ENCODE measurements around the gene RAD52.
A peak's percentile ranks its signal among the peaks of the same experiment; 100 is the strongest.

The RAD52 gene

GRCh38 chr12:979349-979748 lies 29.9 kb upstream of the RAD52 start:
- H3K27me3 Mint-ChIP-seq (ENCODE audit: low read depth), result no peaks in the 10 kb centered on the region
- peaks cover 3% of the 10 kb centered on the region for H3K4me1 Mint-ChIP-seq (ENCODE audit: low read depth)
- no peaks in the 10 kb centered on the region for H3K9me3 Mint-ChIP-seq
- no peak overlapping the region for H3K27ac Mint-ChIP-seq
- H3K4me3 Mint-ChIP-seq, result no peak overlapping the region
- H3K36me3 Mint-ChIP-seq (ENCODE audit: low read depth), result no peaks in the 10 kb centered on the region

GRCh38 chr12:977156-977555 lies 27.7 kb upstream of the RAD52 start:
- Mint-ChIP-seq H3K27ac (no peak overlapping the region), H3K36me3 (ENCODE audit: low read depth) (no peaks in the 10 kb centered on the region), H3K27me3 (ENCODE audit: low read depth) (no peaks in the 10 kb centered on the region), H3K4me1 (ENCODE audit: low read depth) (peaks cover 3% of the 10 kb centered on the region), H3K4me3 (no peak overlapping the region), H3K9me3 (no peaks in the 10 kb centered on the region)

GRCh38 chr12:976644-977043 lies 27.1 kb upstream of the RAD52 start:
- H3K36me3 Mint-ChIP-seq (ENCODE audit: low read depth), result no peaks in the 10 kb centered on the region
- no peak overlapping the region for H3K27ac Mint-ChIP-seq
- no peaks in the 10 kb centered on the region for H3K9me3 Mint-ChIP-seq
- H3K4me1 Mint-ChIP-seq (ENCODE audit: low read depth), result peaks cover 3% of the 10 kb centered on the region
- H3K4me3 Mint-ChIP-seq, result no peak overlapping the region
- H3K27me3 Mint-ChIP-seq (ENCODE audit: low read depth), result no peaks in the 10 kb centered on the region

- no peaks in the 10 kb centered on the region for H3K27me3 Mint-ChIP-seq (ENCODE audit: low read depth)
- no peak overlapping the region for H3K27ac Mint-ChIP-seq
- H3K36me3 Mint-ChIP-seq (ENCODE audit: low read depth), result no peaks in the 10 kb centered on the region
- H3K9me3 Mint-ChIP-seq, result no peaks in the 10 kb centered on the region
- H3K4me1 Mint-ChIP-seq (ENCODE audit: low read depth), result no peaks in the 10 kb centered on the region
- no peak overlapping the region for H3K4me3 Mint-ChIP-seq
Measured at GRCh38 chr12:974271-974862, 24.9 kb upstream of the RAD52 start.

GRCh38 chr12:971991-972390 lies 22.5 kb upstream of the RAD52 start:
- no peaks in the 10 kb centered on the region for H3K27me3 Mint-ChIP-seq (ENCODE audit: low read depth)
- no peak overlapping the region for H3K27ac Mint-ChIP-seq

GRCh38 chr12:969821-970220 lies 20.3 kb upstream of the RAD52 start:
- Mint-ChIP-seq H3K27ac (no peak overlapping the region), H3K4me3 (no peak overlapping the region), H3K36me3 (ENCODE audit: low read depth) (no peaks in the 10 kb centered on the region), H3K9me3 (no peaks in the 10 kb centered on the region), H3K4me1 (ENCODE audit: low read depth) (no peaks in the 10 kb centered on the region), H3K27me3 (ENCODE audit: low read depth) (no peaks in the 10 kb centered on the region)

More at GRCh38 chr12:971991-972390, 22.5 kb upstream of the RAD52 start:
- H3K4me1 Mint-ChIP-seq (ENCODE audit: low read depth), result no peaks in the 10 kb centered on the region
- no peaks in the 10 kb centered on the region for H3K9me3 Mint-ChIP-seq
- no peak overlapping the region for H3K4me3 Mint-ChIP-seq
- H3K36me3 Mint-ChIP-seq (ENCODE audit: low read depth), result no peaks in the 10 kb centered on the region

- no peak overlapping the region for H3K4me3 Mint-ChIP-seq
- no peak overlapping the region for H3K27ac Mint-ChIP-seq
- H3K36me3 Mint-ChIP-seq (ENCODE audit: low read depth), result no peaks in the 10 kb centered on the region
- H3K27me3 Mint-ChIP-seq (ENCODE audit: low read depth), result no peaks in the 10 kb centered on the region
- H3K4me1 Mint-ChIP-seq (ENCODE audit: low read depth), result no peaks in the 10 kb centered on the region
- no peaks in the 10 kb centered on the region for H3K9me3 Mint-ChIP-seq
Measured at GRCh38 chr12:968545-968944, 19.1 kb upstream of the RAD52 start.

- no peaks in the 10 kb centered on the region for H3K4me1 Mint-ChIP-seq (ENCODE audit: low read depth)
- H3K36me3 Mint-ChIP-seq (ENCODE audit: low read depth), result no peaks in the 10 kb centered on the region
- H3K9me3 Mint-ChIP-seq, result no peaks in the 10 kb centered on the region
- H3K27me3 Mint-ChIP-seq (ENCODE audit: low read depth), result no peaks in the 10 kb centered on the region
- H3K27ac Mint-ChIP-seq, result no peak overlapping the region
- no peak overlapping the region for H3K4me3 Mint-ChIP-seq
Measured at GRCh38 chr12:967641-968040, 18.1 kb upstream of the RAD52 start.

GRCh38 chr12:966724-967123 lies 17.2 kb upstream of the RAD52 start:
- Mint-ChIP-seq H3K27me3 (ENCODE audit: low read depth) (peaks cover 3% of the 10 kb centered on the region), H3K4me3 (no peak overlapping the region), H3K27ac (no peak overlapping the region), H3K36me3 (ENCODE audit: low read depth) (no peaks in the 10 kb centered on the region), H3K4me1 (ENCODE audit: low read depth) (peaks cover 3% of the 10 kb centered on the region), H3K9me3 (no peaks in the 10 kb centered on the region)

- no peak overlapping the region for H3K27ac Mint-ChIP-seq
- H3K4me1 Mint-ChIP-seq (ENCODE audit: low read depth), result peaks cover 6% of the 10 kb centered on the region
- no peaks in the 10 kb centered on the region for H3K9me3 Mint-ChIP-seq
- H3K36me3 Mint-ChIP-seq (ENCODE audit: low read depth), result no peaks in the 10 kb centered on the region
- no peak overlapping the region for H3K4me3 Mint-ChIP-seq
- peaks cover 10% of the 10 kb centered on the region for H3K27me3 Mint-ChIP-seq (ENCODE audit: low read depth)
Measured at GRCh38 chr12:958588-959123, 9.2 kb upstream of the RAD52 start.

- peaks cover 3% of the 10 kb centered on the region for H3K4me1 Mint-ChIP-seq (ENCODE audit: low read depth)
- no peak overlapping the region for H3K4me3 Mint-ChIP-seq
- H3K9me3 Mint-ChIP-seq, result no peaks in the 10 kb centered on the region
- H3K27ac Mint-ChIP-seq, result no peak overlapping the region
- H3K27me3 Mint-ChIP-seq (ENCODE audit: low read depth), result peaks cover 10% of the 10 kb centered on the region
- no peaks in the 10 kb centered on the region for H3K36me3 Mint-ChIP-seq (ENCODE audit: low read depth)
Measured at GRCh38 chr12:955939-956338, 6.4 kb upstream of the RAD52 start.

GRCh38 chr12:954741-955140 lies 5.2 kb upstream of the RAD52 start:
- Mint-ChIP-seq H3K36me3 (ENCODE audit: low read depth) (no peaks in the 10 kb centered on the region), H3K27me3 (ENCODE audit: low read depth) (peaks cover 5% of the 10 kb centered on the region), H3K4me3 (no peak overlapping the region), H3K27ac (no peak overlapping the region), H3K9me3 (no peaks in the 10 kb centered on the region), H3K4me1 (ENCODE audit: low read depth) (peaks cover 3% of the 10 kb centered on the region)

- H3K27ac Mint-ChIP-seq, result no peak overlapping the region
Measured at GRCh38 chr12:953776-954175, 4.3 kb upstream of the RAD52 start.

GRCh38 chr12:951176-951575 lies 1.7 kb upstream of the RAD52 start:
- H3K4me1 Mint-ChIP-seq (ENCODE audit: low read depth), result peaks cover 24% of the 10 kb centered on the region
- H3K27ac Mint-ChIP-seq, result peak overlapping the region; percentile 23
- peak overlapping the region; percentile 30 for H3K4me3 Mint-ChIP-seq
- H3K27me3 Mint-ChIP-seq (ENCODE audit: low read depth), result peaks cover 4% of the 10 kb centered on the region
- peaks cover 4% of the 10 kb centered on the region for H3K36me3 Mint-ChIP-seq (ENCODE audit: low read depth)
- no peaks in the 10 kb centered on the region for H3K9me3 Mint-ChIP-seq

More at GRCh38 chr12:953776-954175, 4.3 kb upstream of the RAD52 start:
- H3K9me3 Mint-ChIP-seq, result no peaks in the 10 kb centered on the region
- H3K36me3 Mint-ChIP-seq (ENCODE audit: low read depth), result peaks cover under 1% of the 10 kb centered on the region
- peaks cover 4% of the 10 kb centered on the region for H3K27me3 Mint-ChIP-seq (ENCODE audit: low read depth)
- H3K4me1 Mint-ChIP-seq (ENCODE audit: low read depth), result peaks cover 11% of the 10 kb centered on the region
- no peak overlapping the region for H3K4me3 Mint-ChIP-seq

- Mint-ChIP-seq H3K4me3 (peak overlapping the region; percentile 95), H3K9me3 (no peaks in the 10 kb centered on the region)
Measured at GRCh38 chr12:948238-948637, 1.3 kb downstream of the RAD52 start.

More at GRCh38 chr12:948238-948637, 1.3 kb downstream of the RAD52 start:
- Mint-ChIP-seq H3K27me3 (ENCODE audit: low read depth) (peaks cover 4% of the 10 kb centered on the region), H3K4me1 (ENCODE audit: low read depth) (peaks cover 39% of the 10 kb centered on the region), H3K27ac (peak overlapping the region; percentile 47), H3K36me3 (ENCODE audit: low read depth) (peaks cover 14% of the 10 kb centered on the region)

Data from T-helper 1 cell treated with Interleukin-12 subunit alpha and Interleukin-12 subunit beta and Interleukin-4 antibody, amounts not matched to agents 30 μg/mL and 1 μg/mL, for 36 hours (primary cell).